Mucosa of descending colon (tissue), 3 donors: Measurements from ENCODE around the gene SCN4A. TPM values are rescaled to one million over a fixed set of nuclear protein-coding genes. Genes with fewer than 3 reads are reported as not detected.
"Not testable (repeated sequence)": the region's sequence is repeated elsewhere in the genome, so short reads cannot be mapped to it uniquely, and the experiment has no call there.

Source experiments
- ATAC-seq: fragments of 200-7000 bp; cut with Tn5 transposase; one replicate; pipeline ENCODE4 v1.9.1; 2020; ENCODE audit warnings: mild to moderate bottlenecking, moderate library complexity
- DNase-seq, 3 donors: peaks; one replicate each; pipeline ENCODE4 v3.0.0-alpha.2; 2020
- H3K36me3 ChIP-seq: fragments of 200-600 bp; one replicate; pipeline ENCODE4 v1.8.0; 2021; ENCODE audit warnings: low read depth, mild to moderate bottlenecking
- H3K4me1 ChIP-seq: fragments of 200-600 bp; one replicate; pipeline ENCODE4 v1.8.0; 2021; ENCODE audit warnings: low read depth, mild to moderate bottlenecking
- H3K4me3 ChIP-seq: fragments of 200-600 bp; one replicate; pipeline ENCODE4 v1.8.0; 2021; ENCODE audit warnings: mild to moderate bottlenecking
- H3K9me3 ChIP-seq: fragments of 200-600 bp; one replicate; pipeline ENCODE4 v1.8.0; 2021; ENCODE audit warnings: mild to moderate bottlenecking
- intact Hi-C, 2 donors: fragments of 100-400 bp; cut with DNase I in 1 of 2; cut with micrococcal nuclease in 1 of 2; formaldehyde crosslinking; loops; one replicate each; pipeline versions ENCODE4 v1.11.0 to v1.11.1; 2022; cut with DNase I, micrococcal nuclease
- long read RNA-seq, 2 donors: library from polyadenylated mRNA; unstranded; transcript quantifications; one replicate each; pipeline ENCODE4 v2.0.0, GENCODE V29; 2019 to 2021
- total RNA-seq, 3 donors: library from RNA; stranded (reverse); fragmentation: NEBNext Ultra II Directional in 2 of 3; extraction: Animal tissue kit (Norgen Biotek cat#: 25700) in 2 of 3; gene quantifications; one replicate each; pipeline versions ENCODE4 v1.2.1 to v1.2.4, GENCODE V29; 2021 to 2023
- TF ChIP-seq, protein P1 (sequence below): fragments of 200-600 bp; IDR thresholded peaks from one replicate; pipeline ENCODE4 v1.8.0; 2022; ENCODE audit warnings: antibody characterized with exemption, mild to moderate bottlenecking
- donor health status: DM: no; HTN: no; CAD: no; lungs with moderate emphysema.
- donor health status: DM: no; HTN: no; CAD: no.
- donor health status: DM: no; HTN: yes; CAD: no.

The SCN4A gene
- total RNA-seq = under 1 TPM; 0.10 to 0.75 (median 0.22) TPM
- long read RNA-seq, donor 1 = 0 reads
- long read RNA-seq, donor 2 = 0 reads

GRCh38 chr17:63972796-63973195 lies at the start of gene SCN4A:
TSS of gene SCN4A (minus strand) at chr17:63972918. CDS start at chr17:63972841, 77 bp downstream.
- Histone ChIP-seq H3K4me3 (no peak within 1 kb of the TSS), H3K4me1 (no peaks in the 10 kb centered on the region), H3K36me3 (no peaks in the 10 kb centered on the region), H3K9me3 (no peaks in the 10 kb centered on the region)
- TF ChIP-seq, protein P1, sequence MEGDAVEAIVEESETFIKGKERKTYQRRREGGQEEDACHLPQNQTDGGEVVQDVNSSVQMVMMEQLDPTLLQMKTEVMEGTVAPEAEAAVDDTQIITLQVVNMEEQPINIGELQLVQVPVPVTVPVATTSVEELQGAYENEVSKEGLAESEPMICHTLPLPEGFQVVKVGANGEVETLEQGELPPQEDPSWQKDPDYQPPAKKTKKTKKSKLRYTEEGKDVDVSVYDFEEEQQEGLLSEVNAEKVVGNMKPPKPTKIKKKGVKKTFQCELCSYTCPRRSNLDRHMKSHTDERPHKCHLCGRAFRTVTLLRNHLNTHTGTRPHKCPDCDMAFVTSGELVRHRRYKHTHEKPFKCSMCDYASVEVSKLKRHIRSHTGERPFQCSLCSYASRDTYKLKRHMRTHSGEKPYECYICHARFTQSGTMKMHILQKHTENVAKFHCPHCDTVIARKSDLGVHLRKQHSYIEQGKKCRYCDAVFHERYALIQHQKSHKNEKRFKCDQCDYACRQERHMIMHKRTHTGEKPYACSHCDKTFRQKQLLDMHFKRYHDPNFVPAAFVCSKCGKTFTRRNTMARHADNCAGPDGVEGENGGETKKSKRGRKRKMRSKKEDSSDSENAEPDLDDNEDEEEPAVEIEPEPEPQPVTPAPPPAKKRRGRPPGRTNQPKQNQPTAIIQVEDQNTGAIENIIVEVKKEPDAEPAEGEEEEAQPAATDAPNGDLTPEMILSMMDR = no peak
- intact Hi-C loops = no loop called here
- no peak for DNase-seq
- ATAC-seq = no peak

DNA sequence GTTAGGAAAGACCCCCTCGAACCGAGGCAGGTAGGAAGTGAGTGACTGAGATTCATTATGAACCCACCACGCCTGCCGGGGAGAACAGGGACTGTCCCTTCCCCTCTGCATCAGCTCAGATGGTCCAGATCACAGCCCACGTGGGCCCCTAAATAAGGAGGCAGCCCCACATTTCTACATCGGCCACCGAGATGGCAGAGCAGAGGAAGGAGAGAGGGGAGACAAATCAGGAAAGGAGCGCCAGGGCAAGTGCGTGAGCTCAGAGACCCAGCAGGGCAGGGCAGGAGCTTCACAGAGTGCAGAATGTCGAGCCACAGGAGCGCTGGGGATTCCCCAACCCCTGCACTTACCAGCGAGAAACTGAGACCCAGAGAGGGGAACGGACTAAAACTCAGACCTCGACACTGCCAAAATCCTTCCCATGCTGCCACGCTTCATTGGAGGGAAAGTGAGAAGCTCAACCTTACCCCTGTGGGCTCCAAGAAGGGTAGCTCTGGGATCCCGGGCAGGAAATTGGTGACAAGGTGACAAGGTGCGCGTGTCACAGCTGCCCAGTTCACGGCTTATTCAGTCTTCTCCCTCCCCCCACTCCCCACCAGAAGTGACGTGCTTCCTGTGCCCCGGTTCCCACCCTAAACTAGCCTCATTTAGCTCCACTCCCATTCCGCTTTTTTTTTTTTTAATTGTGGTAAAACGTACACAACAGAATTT lies 47.5 kb upstream of the SCN4A start, which contains the start of gene ICAM2:
Gene ICAM2, minus strand, starts transcription at position 578 of the 711 bp plus-strand sequence. CDS start 13,942 bp downstream, outside the sequence.
- no peaks in the 10 kb centered on the region for H3K4me1 ChIP-seq
- no peaks in the 10 kb centered on the region for H3K9me3 ChIP-seq
- H3K36me3 ChIP-seq = no peaks in the 10 kb centered on the region
- intact Hi-C loops = loop anchor here in 1 of 2 donors (10.0 kb wide), 1 partner anchor 75 kb away; no protein-coding TSS in a partner anchor
- ATAC-seq (peak; percentile 91), DNase-seq (peak; percentile 70 to 88 (median 81))
- peak within 1 kb of the TSS; percentile 6 for H3K4me3 ChIP-seq
- TF ChIP-seq, protein P1 = no peak

DNA sequence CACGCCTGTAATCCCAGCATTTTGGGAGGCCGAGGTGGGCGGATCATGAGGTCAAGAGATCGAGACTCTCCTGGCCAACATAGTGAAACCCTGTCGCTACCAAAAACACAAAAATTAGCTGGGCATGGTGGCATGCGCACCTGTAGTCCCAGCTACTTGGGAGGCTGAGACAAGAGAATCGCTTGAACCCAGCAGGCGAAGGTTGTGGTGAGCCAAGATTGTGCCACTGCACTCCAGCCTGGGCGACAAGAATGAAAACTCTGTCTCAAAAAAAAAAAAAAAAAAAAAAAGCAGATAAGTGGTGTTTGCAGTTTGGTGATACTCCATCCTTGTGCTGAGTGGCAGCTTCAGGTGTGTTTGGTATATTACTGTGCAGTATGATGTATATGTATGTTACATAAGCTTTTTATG lies 46.8 kb upstream of the SCN4A start:
- H3K4me3 ChIP-seq, intact Hi-C loops, H3K4me1 ChIP-seq, H3K9me3 ChIP-seq, H3K36me3 ChIP-seq, DNase-seq: not testable (repeated sequence)
- peak; percentile 11 for ATAC-seq

GRCh38 chr17:64017381-64017980 lies 44.8 kb upstream of the SCN4A start:
- Histone ChIP-seq H3K36me3 (no peaks in the 10 kb centered on the region), H3K9me3 (no peaks in the 10 kb centered on the region), H3K4me1 (no peaks in the 10 kb centered on the region), H3K4me3 (no peak overlapping the region)
- DNase-seq = no peak
- TF ChIP-seq, protein P1 = no peak
- intact Hi-C loops = no loop called here
- ATAC-seq = no peak

GRCh38 chr17:64016974-64017373 lies 44.3 kb upstream of the SCN4A start:
- Histone ChIP-seq H3K36me3 (no peaks in the 10 kb centered on the region), H3K4me3 (no peak overlapping the region), H3K4me1 (no peaks in the 10 kb centered on the region), H3K9me3 (no peaks in the 10 kb centered on the region)
- no peak for ATAC-seq
- TF ChIP-seq, protein P1 = no peak
- no peak for DNase-seq
- intact Hi-C loops = no loop called here

DNA sequence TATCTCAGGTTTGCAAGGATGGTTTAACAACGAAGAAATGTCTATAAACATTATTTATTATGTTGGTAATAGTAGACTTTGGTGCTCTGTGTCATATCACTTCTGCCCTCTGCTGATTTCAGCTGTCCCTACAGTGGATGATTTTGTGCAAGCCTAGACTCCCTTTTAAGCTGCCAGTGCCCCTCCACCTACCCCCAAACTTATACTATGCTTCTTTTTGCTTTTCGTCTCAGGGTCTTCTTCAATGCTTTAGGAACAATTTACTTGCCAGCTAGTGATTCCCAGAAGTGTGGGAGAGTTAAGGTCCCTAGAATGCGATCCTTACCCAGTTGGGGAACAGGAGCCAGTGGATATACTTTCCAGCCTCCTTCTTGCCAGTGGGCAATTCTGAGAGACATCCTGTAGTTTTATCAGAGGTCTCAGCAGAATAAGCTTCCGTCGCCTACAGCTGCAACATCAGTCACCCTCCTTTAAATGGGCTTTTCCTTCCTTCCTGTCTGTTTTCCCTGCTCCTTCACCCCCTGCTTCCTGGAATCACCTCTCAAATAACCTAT lies 43.6 kb upstream of the SCN4A start:
- no peaks in the 10 kb centered on the region for H3K36me3 ChIP-seq
- ATAC-seq = no peak
- intact Hi-C loops = no loop called here
- DNase-seq = no peak
- TF ChIP-seq, protein P1 = no peak
- H3K4me3 ChIP-seq = no peak overlapping the region
- H3K4me1 ChIP-seq = no peaks in the 10 kb centered on the region
- H3K9me3 ChIP-seq = no peaks in the 10 kb centered on the region
